Ramos (cell line): ENCODE results near the gene ANKRD44.

Experiments used
- in situ Hi-C: fragments of 300-500 bp; cut with MboI; formaldehyde crosslinking; loops from one replicate; pipeline ENCODE4 v1.14.3; 2022; ENCODE audit warnings: low sequenced_read_pairs; ENCODE audit not compliant: unreplicated experiment

ANKRD44 gene

DNA sequence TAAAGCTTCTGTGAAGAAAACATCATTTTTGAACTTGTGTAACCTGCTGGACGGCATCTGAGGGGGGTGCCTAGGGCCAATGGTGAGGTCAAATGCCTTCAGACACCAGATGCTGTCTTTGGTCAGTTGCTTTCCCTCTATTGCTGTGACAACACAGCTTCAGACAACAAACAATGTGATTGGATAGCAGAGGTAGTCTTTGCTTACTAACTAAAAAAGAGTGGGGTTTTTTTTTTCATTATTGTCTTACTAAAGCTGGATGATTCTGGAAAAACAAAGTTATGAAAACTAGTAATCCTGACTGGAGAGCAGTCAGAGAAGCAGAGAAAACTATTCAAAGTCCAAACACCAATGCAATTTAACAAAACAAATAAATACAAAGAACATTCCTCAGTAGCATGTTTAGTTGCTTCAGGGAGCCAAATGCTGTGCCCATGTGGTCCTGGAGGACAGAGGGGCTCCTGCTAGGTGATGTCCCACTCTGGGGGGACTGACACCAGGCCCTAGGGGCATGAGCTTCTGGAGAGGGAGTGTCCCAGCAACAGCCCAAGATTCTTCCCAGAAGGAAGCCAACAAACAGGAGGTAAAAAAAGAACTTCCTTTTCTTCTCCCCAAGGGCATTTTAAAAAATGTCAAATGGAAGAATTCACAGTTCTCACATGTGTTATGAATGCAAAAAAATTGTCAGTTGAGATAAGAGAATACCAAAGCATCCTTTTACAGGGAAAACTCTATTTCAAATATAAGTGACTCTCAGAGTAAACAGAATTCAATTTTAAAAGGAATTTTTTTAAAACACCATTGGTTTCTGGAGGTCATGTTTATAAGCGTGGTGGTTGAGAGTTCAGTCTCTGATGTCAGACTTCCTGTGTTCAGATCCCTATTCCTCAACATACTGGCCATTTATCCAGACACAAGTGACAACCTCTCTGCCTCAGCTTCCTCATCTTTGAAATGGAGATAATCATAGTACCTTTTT is 203.0 kb downstream of the ANKRD44 start:
- in situ Hi-C loops: loop anchor here (5.0 kb wide), 1 partner anchor 270 kb away; no protein-coding TSS in a partner anchor

DNA sequence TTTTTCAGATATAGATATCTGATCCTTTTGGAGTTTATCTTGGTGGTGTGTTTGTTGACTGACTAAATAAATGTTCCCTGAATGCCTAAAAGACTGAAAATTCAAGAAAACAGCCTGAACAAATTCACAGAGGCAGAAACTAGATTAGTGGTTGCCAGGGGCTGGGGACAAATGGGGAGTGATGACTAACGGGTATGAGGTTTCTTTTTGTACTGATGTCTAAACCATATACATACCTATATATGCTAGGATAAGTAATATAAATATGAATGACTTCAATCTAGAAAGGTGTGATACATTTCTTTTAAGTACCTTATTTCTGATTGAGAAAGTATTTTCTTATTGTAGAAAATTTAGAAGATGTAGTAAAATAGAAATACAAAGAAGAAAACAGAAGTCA is 207.2 kb downstream of the ANKRD44 start:
- in situ Hi-C loops: no loop called here

DNA sequence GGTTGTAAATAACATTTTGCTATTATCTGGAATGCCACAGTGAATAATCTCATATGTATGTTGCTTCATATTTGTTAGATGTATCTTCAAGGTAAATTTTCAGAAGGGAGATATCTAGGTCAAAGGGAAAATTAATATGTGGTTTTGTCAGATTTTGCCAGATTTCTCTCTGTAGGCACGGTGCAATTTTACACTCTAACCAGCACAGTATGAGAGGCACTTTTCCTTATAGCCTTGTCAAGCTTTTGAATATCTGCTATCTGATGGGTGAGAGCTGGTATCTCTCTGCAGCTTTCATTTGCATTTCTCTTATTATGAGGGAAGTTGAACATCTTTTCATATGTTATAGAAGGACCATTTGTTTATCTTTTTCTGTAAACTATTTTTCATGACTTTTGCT is 208.3 kb downstream of the ANKRD44 start:
- in situ Hi-C loops: no loop called here

DNA sequence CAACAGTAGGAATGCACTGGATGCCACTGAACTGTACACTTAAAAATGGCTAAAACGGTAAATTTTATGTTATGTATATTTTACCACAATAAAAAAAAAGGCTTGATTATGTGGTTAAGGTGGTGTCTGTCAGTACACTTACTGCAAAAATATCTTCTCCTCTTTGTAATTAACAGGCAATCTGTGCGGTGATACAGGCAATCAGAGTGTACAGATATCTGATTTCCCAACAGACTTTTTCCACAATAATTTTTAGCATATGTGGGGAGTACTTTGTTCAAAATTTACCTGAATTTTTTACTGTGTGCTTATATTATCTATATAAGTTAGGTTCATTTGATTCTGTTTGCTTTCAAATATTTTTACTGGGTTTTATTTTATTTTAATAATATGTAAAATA is 209.1 kb downstream of the ANKRD44 start:
- in situ Hi-C loops: no loop called here

DNA sequence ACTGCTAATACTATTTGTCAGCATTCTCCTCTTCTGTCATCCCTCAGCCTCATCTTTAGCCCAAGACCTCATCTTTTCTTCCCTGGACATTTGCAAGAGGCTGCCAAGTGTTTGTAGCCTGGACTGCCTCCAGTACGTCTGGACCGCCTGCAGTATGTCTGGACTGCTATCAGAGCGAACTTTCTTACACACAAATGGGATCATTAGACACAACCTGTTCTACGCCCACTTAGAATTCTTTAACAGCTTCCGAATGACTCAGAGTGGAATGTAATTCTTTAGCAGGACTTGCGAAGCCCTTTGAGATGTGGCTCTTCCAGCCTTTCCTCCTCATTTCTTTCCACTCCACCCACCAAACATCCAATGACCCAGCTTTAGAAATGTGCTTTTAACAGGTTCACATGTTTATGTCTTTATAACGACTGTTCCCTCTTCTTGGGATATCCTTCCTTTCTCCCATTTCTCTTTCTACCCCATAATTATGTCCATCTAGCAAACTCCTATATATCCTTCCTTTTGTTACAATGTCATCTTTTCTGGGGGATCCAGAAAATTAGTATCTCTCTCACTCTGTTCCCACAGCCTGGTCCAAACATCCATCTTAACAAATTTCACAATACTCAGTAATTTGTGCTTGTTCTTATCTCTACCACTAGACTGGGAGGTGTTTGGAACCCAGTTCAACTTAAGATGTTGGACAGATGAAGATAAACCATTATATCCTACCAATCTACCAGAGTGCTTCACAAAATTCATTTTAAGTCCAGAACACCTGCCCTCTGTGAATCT is 212.8 kb downstream of the ANKRD44 start:
- in situ Hi-C loops: no loop called here

DNA sequence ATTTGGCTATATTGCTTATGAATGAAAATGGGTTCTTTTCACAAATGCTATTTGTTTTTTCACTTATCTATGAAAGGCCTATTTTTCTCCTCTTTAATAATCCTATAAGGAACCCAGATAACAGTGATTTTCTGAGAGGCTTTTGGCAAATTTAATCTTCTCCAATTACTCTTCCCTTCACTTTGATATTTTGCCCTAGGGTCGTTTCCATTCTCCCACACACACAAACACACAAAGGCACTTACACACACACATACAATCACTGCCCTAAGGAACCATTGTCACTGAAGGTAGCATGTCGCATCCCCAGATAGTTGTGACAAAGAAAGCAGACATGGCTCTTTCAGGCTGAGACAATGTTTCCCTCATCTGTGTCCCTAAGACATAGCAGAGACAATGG is 213.9 kb downstream of the ANKRD44 start:
- in situ Hi-C loops: no loop called here

DNA sequence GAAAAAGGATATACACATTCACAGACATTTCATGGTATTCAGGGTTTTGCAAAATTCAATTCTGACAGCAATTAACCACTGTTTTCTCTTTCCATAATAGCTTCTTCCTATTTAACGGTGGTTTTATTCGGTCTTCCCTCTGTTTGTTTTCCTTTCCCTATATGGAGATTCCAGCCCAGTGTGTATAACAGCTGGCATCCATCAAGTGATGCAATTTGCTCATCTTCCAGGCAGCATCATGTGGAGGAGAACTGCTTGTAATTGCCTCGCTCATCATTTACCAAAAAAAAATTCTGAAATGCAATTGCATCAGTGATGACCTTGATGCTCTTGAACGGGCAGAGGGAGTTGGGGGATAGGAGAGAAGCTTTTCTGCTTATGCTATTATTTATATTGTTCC is 218.1 kb downstream of the ANKRD44 start:
- in situ Hi-C loops: no loop called here

DNA sequence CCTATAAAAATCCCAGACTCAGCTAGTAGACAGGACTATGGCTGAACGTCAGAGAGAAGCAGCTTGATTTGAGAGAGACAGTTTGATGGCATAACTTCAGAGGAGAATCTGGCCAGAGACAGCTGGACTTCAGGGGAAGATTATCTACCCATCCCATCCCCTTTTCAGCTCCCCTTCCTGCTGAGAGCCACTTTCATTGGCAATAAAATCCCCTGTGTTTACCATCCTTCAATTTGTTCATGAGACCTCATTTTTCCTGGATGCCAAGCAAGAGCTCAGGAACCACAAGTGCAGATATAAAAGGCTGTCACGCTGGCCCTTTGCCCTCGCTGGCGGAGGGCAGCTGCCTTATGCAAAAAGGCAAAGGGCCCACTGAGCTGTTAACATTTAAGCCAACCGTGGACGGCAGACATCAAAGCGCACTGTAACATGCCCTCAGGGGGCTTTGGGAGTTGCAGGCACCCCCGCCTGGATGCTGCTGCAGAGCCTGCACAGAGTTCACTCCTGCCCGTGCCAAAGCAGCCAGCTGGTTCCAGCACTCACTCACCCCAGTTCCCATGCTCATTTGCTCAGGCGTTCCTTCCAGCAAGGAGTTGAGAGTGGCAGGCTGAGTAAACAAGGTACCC is 219.7 kb downstream of the ANKRD44 start:
- in situ Hi-C loops: no loop called here

DNA sequence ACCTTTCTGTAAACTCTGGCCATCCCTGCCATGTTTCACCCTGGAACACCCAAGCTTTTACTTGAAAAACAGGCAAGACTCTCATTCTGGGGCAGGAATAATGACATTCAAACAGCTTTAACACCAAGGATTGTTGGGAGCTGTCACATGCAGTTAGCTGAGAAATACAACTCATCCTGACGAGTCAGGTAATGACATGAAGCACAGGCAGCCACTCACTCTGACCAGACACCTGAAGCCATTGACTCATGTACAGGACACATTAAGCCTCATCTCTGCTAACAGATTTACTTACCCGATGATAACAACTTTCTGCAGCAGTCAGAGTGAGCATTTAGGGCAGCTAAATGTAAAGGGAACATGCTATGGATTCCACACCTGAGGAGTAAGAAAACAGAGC is 220.9 kb downstream of the ANKRD44 start:
- in situ Hi-C loops: no loop called here

DNA sequence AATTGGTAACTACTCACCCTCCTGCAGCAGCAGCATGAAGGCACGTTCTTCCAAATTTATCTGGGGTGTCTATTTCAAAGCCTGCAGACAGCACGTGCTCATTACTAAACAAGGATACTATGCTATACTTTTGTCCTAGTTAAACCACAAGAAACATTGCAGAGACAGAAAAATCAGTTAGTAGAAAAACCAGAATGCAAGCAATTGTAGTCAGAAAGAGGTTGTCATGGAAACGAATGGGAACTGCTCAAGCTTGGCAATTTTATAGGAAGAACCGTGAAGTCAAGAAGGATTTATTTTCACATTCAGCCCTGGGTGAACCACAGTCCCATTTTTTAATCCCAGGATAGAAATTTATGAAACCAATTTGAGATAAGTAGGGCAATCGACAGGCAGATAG is 221.9 kb downstream of the ANKRD44 start:
- in situ Hi-C loops: no loop called here

DNA sequence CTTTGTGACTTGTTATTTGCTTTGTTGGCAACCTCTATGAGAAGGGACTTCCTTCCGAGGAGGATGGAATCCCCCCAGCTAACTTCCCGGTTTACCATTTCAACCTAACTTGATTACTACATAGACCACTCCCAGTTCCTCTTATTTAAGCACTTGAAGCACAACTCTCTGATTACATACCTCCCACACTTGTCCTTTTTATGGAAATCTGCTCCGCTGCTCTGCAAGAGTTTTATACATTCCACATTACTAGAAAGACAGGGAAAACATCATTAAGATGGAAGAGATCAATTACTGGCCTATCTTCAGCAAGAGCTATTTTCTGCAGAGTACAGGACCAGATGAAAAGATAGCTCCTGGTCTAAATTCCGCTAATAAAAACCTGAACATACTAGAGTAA is 224.1 kb downstream of the ANKRD44 start:
- in situ Hi-C loops: no loop called here

DNA sequence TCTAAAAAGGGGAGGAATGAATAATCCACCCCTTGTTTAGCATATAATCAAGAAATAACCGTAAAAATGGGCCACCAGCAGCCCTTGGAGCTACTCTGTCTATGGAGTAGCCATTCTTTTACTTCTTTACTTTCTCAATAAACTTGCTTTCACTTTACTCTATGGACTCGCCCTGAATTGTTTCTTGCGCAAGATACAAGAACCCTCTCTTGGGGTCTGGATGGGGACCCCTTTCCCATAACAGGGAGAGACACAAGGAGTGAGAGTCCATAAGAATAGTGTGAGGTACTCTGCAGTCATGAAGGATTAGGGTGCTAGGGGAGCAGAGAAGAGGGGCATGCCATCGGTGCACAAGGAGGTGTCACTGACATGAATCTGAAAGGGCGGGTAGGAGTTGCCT is 224.9 kb downstream of the ANKRD44 start:
- in situ Hi-C loops: no loop called here

DNA sequence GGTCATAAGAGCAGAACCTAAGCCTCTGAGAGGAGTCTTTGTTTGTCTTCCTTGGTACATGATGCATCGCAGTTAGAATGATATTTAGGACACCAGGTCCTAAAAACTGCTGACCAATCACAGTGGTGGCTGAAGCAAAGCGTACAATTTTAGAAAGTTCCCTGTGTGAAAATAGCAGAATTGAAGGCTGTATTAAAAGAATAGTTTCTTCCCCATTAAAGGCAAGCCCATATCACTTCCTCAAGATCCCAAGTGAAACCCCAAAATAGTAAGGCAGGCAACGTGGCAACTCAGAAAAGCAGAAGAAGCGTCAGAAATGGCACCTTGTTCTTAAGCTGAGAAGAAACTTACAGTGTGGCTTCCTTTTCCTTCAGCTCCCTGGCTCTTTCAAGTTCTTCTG is 229.3 kb downstream of the ANKRD44 start:
- in situ Hi-C loops: no loop called here

DNA sequence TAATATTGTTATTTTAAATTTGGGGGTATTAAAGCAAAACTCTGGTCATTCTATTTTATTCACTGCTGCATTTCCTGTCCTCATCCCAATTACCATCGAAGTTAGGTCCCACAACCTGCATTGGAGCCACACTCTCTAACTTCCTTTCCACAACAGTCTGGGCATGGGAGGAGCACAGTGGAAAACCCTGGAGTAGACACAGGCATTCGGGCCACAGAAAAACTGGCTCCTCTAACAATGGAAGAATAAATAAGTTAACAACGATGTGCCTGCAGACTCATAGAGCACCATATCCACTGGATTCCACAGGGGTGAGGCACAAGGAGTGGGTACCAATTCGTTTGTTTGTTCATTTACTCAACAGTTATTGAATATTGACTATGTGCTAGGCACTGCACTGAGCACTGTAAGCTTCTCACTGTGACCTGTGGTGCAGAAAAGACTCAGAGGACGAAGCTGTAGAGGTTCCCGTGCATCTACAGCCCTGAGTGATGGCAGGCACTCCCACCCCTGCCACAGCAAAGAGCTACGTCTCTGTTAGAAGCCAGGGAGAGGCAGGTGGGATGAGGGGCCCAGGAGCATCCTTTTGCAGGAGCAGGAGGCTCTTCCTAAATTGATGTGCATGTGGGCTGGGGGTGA is 229.9 kb downstream of the ANKRD44 start:
- in situ Hi-C loops: no loop called here

DNA sequence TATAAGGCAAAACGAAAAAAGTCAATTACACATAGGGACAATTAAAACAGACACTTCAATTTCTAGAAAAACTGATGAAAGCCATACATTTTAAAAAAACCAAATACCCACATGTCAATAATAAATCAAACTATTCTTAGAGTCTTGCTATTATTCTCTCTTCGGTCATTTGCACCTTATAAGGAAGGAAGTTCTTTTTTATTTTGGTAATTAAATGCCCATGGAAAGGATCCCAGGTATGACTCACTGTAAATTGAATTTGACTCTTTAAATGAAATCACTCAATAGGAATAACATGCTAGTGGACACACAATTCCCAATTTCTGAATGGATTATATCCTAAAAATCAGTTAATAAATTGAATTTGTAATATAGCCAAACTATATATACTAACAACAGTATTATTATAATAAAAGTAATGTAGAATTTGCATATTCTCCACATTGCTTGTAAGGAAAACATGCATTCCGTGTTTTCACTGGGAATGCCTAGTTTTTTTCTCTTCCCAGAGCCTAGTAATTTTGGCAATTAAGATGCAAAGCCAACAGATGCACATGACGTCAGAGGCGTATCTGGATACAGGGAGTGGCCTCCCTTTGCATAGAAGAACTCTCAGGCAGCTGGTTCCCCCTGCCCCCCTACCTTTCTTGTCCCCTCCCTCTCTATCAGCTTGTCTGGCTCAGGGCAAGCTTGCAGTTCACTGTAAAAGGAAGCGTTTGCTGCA is 230.6 kb downstream of the ANKRD44 start:
- in situ Hi-C loops: no loop called here

DNA sequence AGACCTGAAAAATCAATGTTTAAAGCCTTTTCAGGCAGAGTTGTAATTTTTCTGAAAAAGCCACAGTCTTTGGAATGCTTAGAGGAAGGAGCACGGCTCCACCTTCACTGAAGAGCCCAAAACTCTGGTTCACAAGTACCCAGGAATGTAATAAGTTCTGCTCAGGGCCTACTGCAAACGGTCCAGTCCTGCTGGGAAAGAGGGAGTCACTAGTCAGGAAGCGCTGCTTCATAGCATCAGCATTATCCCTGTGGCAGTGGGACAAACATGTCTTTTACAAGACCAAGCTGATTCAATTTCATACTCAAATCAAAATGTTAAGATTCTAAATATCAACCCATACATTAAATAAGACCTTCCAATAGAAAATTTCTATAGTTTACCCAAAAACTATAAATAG is 231.2 kb downstream of the ANKRD44 start:
- in situ Hi-C loops: no loop called here

DNA sequence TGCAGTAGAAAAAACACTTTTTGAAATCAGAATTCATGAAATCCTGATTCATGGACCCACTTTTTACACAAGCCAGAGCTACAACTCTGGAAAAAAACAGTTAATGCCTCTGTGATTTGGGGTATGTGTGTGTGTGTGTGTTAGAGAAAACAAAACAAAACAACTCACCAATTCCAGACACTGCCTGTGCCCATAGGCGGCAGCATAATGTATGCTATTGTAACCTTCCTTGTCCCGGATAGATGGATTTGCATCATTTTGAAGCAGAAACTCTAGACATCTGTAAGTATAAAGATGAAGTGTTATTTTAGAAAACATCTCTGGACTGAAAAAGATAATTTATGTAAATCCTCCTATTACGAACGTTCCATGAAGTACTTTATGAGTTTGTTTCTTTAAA is 232.0 kb downstream of the ANKRD44 start:
- in situ Hi-C loops: no loop called here

DNA sequence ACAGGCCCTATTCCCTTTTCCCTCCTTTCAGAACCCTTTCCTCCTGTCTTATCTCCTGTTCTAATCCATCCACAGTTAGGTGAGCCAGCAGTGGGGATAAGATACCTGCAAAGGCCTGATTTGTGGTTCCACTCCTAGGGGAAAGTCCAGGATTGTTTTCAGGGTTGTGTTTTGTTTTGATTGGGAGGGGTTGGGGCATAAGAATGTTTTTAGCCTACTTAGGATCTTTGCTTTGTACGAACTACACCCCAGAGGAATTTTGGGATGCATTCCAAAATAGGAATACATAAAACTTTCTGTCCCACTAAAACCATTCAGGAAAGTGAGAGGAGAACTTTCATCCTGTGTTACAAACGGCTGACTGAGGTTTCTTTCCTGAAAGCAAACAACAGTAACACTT is 233.2 kb downstream of the ANKRD44 start:
- in situ Hi-C loops: no loop called here

DNA sequence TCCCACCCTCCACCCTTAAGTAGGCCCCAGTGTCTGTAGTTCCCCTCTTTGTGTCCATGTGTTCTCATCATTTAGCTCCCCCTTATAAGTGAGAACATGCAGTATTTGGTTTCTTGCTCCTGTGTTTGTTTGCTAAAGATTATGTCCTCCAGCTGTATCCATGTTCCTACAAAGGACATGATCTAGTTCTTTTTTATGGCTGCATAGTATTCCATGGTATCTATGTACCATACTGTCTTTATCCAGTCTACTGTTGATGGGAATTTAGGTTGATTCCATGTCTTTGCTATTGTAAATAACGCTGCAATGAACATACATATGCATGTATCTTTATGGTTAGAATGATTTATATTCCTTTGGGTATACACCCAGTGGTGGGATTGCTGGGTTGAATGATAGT is 233.9 kb downstream of the ANKRD44 start:
- in situ Hi-C loops: no loop called here
